Right atrium auricular region (tissue), 2 donors: ENCODE measurements around the gene DNAAF1. TPM values are rescaled to one million over a fixed set of nuclear protein-coding genes. Genes with fewer than 3 reads are reported as not detected.

Source experiments
- DNase-seq: peaks from one replicate; pipeline ENCODE4 v3.0.0-alpha.2; 2019; ENCODE audit warnings: low spot score
- H3K27ac ChIP-seq, 2 donors: fragments of 200-600 bp; sonication (generic); 1 replicate in 1 of 2; 2 replicates in 1 of 2; pipeline ENCODE4 v1.5.1; 2016 to 2019
- H3K27me3 ChIP-seq, 2 donors: fragments of 200-600 bp; sonication (generic); one replicate each; pipeline versions ENCODE4 v1.5.1 to v1.6.0; 2017 to 2019
- H3K36me3 ChIP-seq: fragments of 200-600 bp; sonication (generic); one replicate; pipeline ENCODE4 v1.5.1; 2016
- H3K4me1 ChIP-seq, 2 donors: fragments of 200-600 bp; sonication (generic); one replicate each; pipeline versions ENCODE4 v1.5.1 to v1.6.0; 2017 to 2019
- H3K4me3 ChIP-seq, 2 donors: fragments of 200-600 bp; sonication (generic); 1 replicate in 1 of 2; 2 replicates in 1 of 2; pipeline ENCODE4 v1.5.1; 2017 to 2019; ENCODE audit warnings: mild to moderate bottlenecking in 1 of 2, moderate library complexity in 1 of 2
- H3K9me3 ChIP-seq, 2 donors: fragments of 200-600 bp; sonication (generic); one replicate each; pipeline ENCODE4 v1.5.1; 2019
- total RNA-seq, 2 donors: library from RNA; depleted of rRNA; stranded (reverse); fragments of >200 nt; gene quantifications; one replicate each; pipeline ENCODE4 v1.1.0, GENCODE V29; 2016
- TF ChIP-seq, protein P1 (sequence below), 2 donors: fragments of 200-600 bp; sonication (generic); IDR thresholded peaks; one replicate each; pipeline ENCODE4 v1.5.1; 2019; ENCODE audit warnings: antibody characterized with exemption in 2 of 2

The DNAAF1 gene
- total RNA-seq, 2 donors from 2014 or later, result 1.8 TPM; not detected in 1

DNA sequence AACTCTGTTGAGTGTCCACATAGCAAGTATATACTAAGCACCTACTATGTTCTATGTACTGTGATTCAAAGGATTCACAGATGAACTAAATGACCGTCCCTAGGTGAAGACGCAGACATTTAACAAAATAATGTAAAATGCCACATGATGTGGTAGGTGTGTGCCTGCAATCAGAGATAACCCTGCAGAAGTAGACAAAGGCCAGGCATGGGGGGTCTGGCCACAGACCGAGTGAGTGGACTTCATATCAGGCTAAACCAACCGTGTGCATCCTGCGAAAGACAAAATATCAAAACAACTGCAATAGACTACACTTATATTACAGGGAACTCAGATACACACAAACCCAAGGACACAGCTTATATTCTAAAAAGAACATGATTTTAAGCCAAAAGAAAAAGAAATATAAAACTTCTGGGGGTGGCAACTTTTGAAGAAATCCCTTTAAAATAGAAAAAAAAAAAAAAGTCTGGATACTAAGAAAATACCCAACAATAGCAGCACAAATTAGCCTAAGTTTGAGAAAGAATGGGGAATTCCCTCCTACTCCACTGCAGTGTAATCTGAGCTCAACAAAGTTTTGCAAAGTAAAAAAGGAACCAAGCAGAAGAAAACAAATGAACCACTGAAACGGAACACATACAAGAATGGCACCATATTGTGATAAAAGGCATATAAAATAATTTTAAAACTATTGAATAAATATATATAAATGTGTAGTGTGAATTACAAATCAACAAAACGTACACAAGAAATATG is 12.4 kb upstream of the DNAAF1 start:
- no peak for DNase-seq
- Histone ChIP-seq H3K27ac (no peak overlapping the region), H3K27me3 (no peaks in the 10 kb centered on the region), H3K4me3 (no peak overlapping the region), H3K36me3 (peaks cover 16% of the 10 kb centered on the region), H3K4me1 (peaks cover 0 to 8% of the 10 kb centered on the region in 2 donors), H3K9me3 (no peaks in the 10 kb centered on the region)
- TF ChIP-seq, protein P1, sequence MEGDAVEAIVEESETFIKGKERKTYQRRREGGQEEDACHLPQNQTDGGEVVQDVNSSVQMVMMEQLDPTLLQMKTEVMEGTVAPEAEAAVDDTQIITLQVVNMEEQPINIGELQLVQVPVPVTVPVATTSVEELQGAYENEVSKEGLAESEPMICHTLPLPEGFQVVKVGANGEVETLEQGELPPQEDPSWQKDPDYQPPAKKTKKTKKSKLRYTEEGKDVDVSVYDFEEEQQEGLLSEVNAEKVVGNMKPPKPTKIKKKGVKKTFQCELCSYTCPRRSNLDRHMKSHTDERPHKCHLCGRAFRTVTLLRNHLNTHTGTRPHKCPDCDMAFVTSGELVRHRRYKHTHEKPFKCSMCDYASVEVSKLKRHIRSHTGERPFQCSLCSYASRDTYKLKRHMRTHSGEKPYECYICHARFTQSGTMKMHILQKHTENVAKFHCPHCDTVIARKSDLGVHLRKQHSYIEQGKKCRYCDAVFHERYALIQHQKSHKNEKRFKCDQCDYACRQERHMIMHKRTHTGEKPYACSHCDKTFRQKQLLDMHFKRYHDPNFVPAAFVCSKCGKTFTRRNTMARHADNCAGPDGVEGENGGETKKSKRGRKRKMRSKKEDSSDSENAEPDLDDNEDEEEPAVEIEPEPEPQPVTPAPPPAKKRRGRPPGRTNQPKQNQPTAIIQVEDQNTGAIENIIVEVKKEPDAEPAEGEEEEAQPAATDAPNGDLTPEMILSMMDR (IDR thresholded peaks at IDR 0.05), result no peak

GRCh38 chr16:84136331-84137125 is 8.6 kb upstream of the DNAAF1 start:
- TF ChIP-seq, protein P1 (IDR thresholded peaks at IDR 0.05), result no peak
- Histone ChIP-seq H3K36me3 (no peaks in the 10 kb centered on the region), H3K4me3 (no peak overlapping the region), H3K9me3 (no peaks in the 10 kb centered on the region), H3K27me3 (no peaks in the 10 kb centered on the region), H3K4me1 (peaks cover 0 to 10% of the 10 kb centered on the region in 2 donors), H3K27ac (no peak overlapping the region)
- DNase-seq, result no peak

GRCh38 chr16:84137287-84137686 is 7.8 kb upstream of the DNAAF1 start:
- H3K4me3 ChIP-seq, result no peak overlapping the region
- H3K27me3 ChIP-seq, result no peaks in the 10 kb centered on the region
- H3K27ac ChIP-seq, result peak overlapping the region in 1 of 2 donors; percentile 79
- DNase-seq, result no peak
- no peaks in the 10 kb centered on the region for H3K9me3 ChIP-seq
- TF ChIP-seq, protein P1 (IDR thresholded peaks at IDR 0.05), result no peak
- H3K4me1 ChIP-seq, result peaks cover 0 to 10% of the 10 kb centered on the region in 2 donors
- no peaks in the 10 kb centered on the region for H3K36me3 ChIP-seq

- H3K9me3 ChIP-seq, result no peaks in the 10 kb centered on the region
- H3K4me3 ChIP-seq, result no peak overlapping the region
- H3K36me3 ChIP-seq, result no peaks in the 10 kb centered on the region
- DNase-seq, result no peak
- TF ChIP-seq, protein P1 (IDR thresholded peaks at IDR 0.05), result no peak
- H3K4me1 ChIP-seq, result peaks cover 0 to 10% of the 10 kb centered on the region in 2 donors
- peak overlapping the region in 1 of 2 donors; percentile 79 for H3K27ac ChIP-seq
- no peaks in the 10 kb centered on the region for H3K27me3 ChIP-seq
These were observed 7.2 kb upstream of the DNAAF1 start for GRCh38 chr16:84137769-84138357.

GRCh38 chr16:84138500-84138823 is 6.6 kb upstream of the DNAAF1 start:
- peak overlapping the region in 1 of 2 donors; percentile 3 for H3K4me3 ChIP-seq
- no peaks in the 10 kb centered on the region for H3K27me3 ChIP-seq
- H3K27ac ChIP-seq, result peak overlapping the region; percentile 79 to 81
- H3K36me3 ChIP-seq, result no peaks in the 10 kb centered on the region
- no peak for DNase-seq
- H3K4me1 ChIP-seq, result peaks cover 0 to 12% of the 10 kb centered on the region in 2 donors
- H3K9me3 ChIP-seq, result no peaks in the 10 kb centered on the region
- TF ChIP-seq, protein P1 (IDR thresholded peaks at IDR 0.05), result no peak
